BLaER1 treated with 17β-estradiol and CSF1 and Interleukin-3, amounts not matched to agents 10 nM and 100 nM (cell line): ENCODE measurements around the gene MGAT5B.
"Not testable (repeated sequence)": the region's sequence is repeated elsewhere in the genome, so short reads cannot be mapped to it uniquely, and the experiment has no call there.

Experiments used
- H3K27ac ChIP-seq, 11 experiments: shearing (Covaris generic); formaldehyde crosslinking; 2 replicates each; pipeline ENCODE4 v1.8.1; 2022
- H3K27me3 ChIP-seq, 11 experiments: shearing (Covaris generic); formaldehyde crosslinking; 2 replicates each; pipeline ENCODE4 v1.8.1; 2022
- H3K36me3 ChIP-seq, 11 experiments: shearing (Covaris generic); formaldehyde crosslinking; 2 replicates each; pipeline ENCODE4 v1.8.1; 2022
- H3K4me1 ChIP-seq, 10 experiments: shearing (Covaris generic); formaldehyde crosslinking; 2 replicates each; pipeline ENCODE4 v1.8.1; 2022
- H3K4me2 ChIP-seq, 11 experiments: shearing (Covaris generic); formaldehyde crosslinking; 2 replicates each; pipeline ENCODE4 v1.8.1; 2022
- H3K4me3 ChIP-seq, 10 experiments: shearing (Covaris generic); formaldehyde crosslinking; 2 replicates each; pipeline ENCODE4 v1.8.1; 2022
- H3K9ac ChIP-seq, 11 experiments: shearing (Covaris generic); formaldehyde crosslinking; 2 replicates each; pipeline ENCODE4 v1.8.1; 2022
- H3K9me3 ChIP-seq, 11 experiments: shearing (Covaris generic); formaldehyde crosslinking; replicated peaks in 1 of 11; 2 replicates each; pipeline ENCODE4 v1.8.1; 2022
- H4K20me1 ChIP-seq, 11 experiments: shearing (Covaris generic); formaldehyde crosslinking; 2 replicates each; pipeline ENCODE4 v1.8.1; 2022
- Cebpa-rat ChIP-seq, 11 experiments: shearing (Covaris generic); IDR thresholded peaks; 2 replicates each; pipeline ENCODE4 v1.8.1; 2022

Gene MGAT5B

DNA sequence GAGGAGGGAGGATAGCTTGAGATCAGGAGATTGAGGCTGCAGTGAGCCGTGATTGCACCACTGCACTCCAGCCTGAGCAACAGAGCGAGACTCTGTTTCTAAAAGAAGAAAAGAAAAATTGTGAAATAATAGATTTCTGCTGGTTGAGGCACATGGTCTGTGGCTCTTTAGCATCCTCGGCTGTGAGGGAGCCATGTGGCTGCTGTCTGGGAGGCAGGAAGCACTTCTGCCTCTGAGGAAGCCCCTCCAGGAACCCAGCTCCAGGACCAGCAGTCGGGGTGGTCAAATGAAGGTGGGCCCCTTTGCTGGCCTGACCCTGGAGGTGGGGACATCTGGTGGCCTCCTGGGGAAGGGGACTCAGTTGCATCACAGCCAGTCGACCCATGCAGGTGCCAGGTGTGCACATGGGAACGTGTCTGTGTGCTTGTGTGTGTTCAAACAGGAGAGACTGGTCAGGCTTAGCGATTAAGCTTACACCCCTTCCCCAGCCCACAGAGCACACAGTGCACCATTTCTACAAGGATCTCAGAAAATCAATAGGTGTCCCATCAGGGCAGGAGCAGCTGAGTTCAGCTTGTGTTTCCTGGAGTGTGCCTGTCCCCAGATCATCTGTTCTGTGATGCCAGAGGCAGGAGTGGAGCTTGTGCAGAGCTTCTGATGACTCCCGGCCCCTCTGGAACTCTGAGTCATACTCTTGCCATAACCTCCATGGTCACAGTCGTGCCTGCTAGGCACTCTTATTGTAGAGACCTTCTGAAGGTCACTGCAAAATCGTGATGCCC is 24.3 kb upstream of the MGAT5B start:
- no peaks in the 10 kb centered on the region for H3K9me3 ChIP-seq
- peak overlapping the region in 10 of 11 experiments; percentile 14 to 99 (median 96); a peak in 19 of 22 replicates for H3K27ac ChIP-seq
- H3K4me2 ChIP-seq = peak overlapping the region; percentile 63 to 95 (median 89)
- H4K20me1 ChIP-seq = no peaks in the 10 kb centered on the region
- peak overlapping the region in 7 of 10 experiments; percentile 3 to 46 (median 23); a peak in 9 of 20 replicates for H3K4me3 ChIP-seq
- peak in 10 of 11 experiments; percentile 43 to 100 (median 99); a peak in 19 of 22 replicates for TF ChIP-seq Cebpa-rat (IDR thresholded peaks at IDR 0.05)
- peak overlapping the region in 9 of 11 experiments; percentile 35 to 92 (median 84); a peak in 17 of 22 replicates for H3K9ac ChIP-seq
- peaks cover 70 to 100% (median 99%) of the 10 kb centered on the region in 10 experiments for H3K4me1 ChIP-seq
- H3K36me3 ChIP-seq = no peaks in the 10 kb centered on the region
- no peaks in the 10 kb centered on the region for H3K27me3 ChIP-seq

DNA sequence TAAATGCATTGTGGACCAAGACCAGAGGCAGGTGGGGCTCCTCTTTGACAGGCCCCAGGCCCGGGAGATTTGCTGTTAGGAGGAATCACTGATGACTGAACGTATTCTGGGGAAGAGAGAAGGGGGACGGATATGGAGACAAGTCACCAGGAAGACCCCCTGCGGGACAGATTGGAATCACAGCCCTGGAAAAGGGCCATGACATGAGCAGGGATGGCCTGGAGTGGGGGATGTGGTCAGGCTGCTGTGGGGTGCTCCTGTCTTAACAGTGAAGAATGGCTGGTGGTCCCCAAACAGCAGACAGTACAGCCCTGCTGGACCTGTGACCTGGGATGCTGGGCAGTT is 23.7 kb upstream of the MGAT5B start:
- peaks cover 64 to 100% (median 99%) of the 10 kb centered on the region in 10 experiments for H3K4me1 ChIP-seq
- peak overlapping the region in 10 of 11 experiments; percentile 14 to 99 (median 96); a peak in 19 of 22 replicates for H3K27ac ChIP-seq
- H3K9ac ChIP-seq = peak overlapping the region in 9 of 11 experiments; percentile 35 to 92 (median 84); a peak in 17 of 22 replicates
- no peaks in the 10 kb centered on the region for H4K20me1 ChIP-seq
- no peaks in the 10 kb centered on the region for H3K36me3 ChIP-seq
- H3K9me3 ChIP-seq = no peaks in the 10 kb centered on the region
- TF ChIP-seq Cebpa-rat (IDR thresholded peaks at IDR 0.05) = no peak
- peak overlapping the region; percentile 63 to 95 (median 89) for H3K4me2 ChIP-seq
- H3K27me3 ChIP-seq = no peaks in the 10 kb centered on the region
- H3K4me3 ChIP-seq = peak overlapping the region in 5 of 10 experiments; percentile 3 to 45 (median 21); a peak in 7 of 20 replicates

DNA sequence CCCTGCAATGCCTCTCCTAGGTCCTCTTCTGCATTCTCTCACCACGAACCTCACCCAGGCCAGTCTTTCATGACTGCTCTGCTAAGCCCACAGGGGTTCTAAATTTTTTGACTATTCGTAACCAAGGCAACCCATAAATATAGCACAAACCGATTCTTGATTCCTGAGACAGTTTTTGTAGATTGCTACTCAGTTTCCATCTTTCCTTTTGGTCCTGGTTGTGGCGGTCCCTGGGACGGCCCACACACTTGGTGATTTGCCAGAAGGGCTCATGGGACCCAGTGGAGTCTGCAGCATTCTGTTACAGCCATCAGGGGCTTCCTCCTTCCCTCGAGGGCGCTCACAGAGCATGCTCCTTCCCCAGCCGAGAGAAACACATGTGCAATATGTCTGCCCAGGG is 23.4 kb upstream of the MGAT5B start:
- Histone ChIP-seq H3K9ac (peak overlapping the region in 9 of 11 experiments; percentile 35 to 92 (median 84); a peak in 17 of 22 replicates), H3K36me3 (no peaks in the 10 kb centered on the region), H3K4me3 (peak overlapping the region in 6 of 10 experiments; percentile 3 to 45 (median 14); a peak in 4 of 20 replicates), H3K9me3 (no peaks in the 10 kb centered on the region), H3K4me1 (peaks cover 60 to 100% (median 99%) of the 10 kb centered on the region in 10 experiments), H3K27me3 (no peaks in the 10 kb centered on the region), H4K20me1 (no peaks in the 10 kb centered on the region), H3K4me2 (peak overlapping the region; percentile 63 to 95 (median 89)), H3K27ac (peak overlapping the region in 10 of 11 experiments; percentile 14 to 99 (median 96); a peak in 19 of 22 replicates)
- peak in 3 of 11 experiments; percentile 22 to 75 (median 42); a peak in 2 of 22 replicates for TF ChIP-seq Cebpa-rat (IDR thresholded peaks at IDR 0.05)

DNA sequence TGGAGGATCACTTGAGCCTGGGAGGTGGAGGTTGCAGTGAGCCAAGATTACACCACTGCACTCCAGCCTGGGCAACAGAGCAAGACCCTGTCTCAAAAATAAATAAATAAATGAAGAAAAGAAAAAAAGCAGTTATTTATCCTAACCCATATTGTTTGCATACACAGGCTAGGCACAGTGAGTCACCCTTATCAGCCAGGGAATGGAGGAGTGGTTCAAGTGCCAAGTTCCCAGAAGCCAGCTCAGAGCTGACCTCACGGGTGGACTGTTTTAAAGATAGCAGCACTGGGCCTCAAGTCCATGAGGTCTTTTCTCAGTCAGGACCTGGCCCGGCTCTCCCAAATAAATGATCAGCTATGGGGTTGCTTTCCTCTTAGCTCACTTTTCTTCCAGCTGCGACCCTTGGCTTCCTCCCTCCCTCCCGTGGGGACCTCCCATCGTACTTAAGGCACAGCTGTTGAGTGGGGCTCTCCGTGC is 22.6 kb upstream of the MGAT5B start:
- peaks cover 53 to 100% (median 100%) of the 10 kb centered on the region in 10 experiments for H3K4me1 ChIP-seq
- TF ChIP-seq Cebpa-rat (IDR thresholded peaks at IDR 0.05) = no peak

DNA sequence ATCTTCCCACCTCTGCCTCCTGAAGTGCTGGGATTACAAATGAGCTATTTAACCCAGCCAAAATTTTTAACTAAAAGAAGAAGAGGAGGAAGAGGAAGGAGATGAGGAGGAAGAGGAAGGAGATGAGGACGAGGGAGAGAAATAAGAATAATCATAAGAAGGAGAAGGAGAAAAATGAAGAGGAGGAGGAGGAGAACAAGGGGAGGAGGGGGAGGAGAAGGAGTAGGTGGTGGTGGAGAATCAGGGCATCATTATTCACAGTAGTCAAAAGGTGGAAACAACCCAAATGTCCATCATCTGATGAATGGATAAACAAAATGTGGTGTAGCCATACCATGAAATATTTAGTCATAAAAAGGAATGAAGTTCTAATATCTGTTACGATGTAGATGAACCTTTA is 21.2 kb upstream of the MGAT5B start:
- H3K27ac ChIP-seq = peak overlapping the region in 8 of 11 experiments; percentile 91 to 99 (median 98); a peak in 16 of 22 replicates
- no peak for TF ChIP-seq Cebpa-rat (IDR thresholded peaks at IDR 0.05)
- H3K4me2 ChIP-seq = peak overlapping the region in 10 of 11 experiments; percentile 30 to 95 (median 90); a peak in 21 of 22 replicates

More for the DNA sequence above, 22.6 kb upstream of the MGAT5B start:
- Histone ChIP-seq H3K27me3 (no peaks in the 10 kb centered on the region), H3K4me3 (peak overlapping the region in 1 of 10 experiments; percentile 23; a peak in 2 of 20 replicates), H3K4me2 (peak overlapping the region in 10 of 11 experiments; percentile 63 to 95 (median 90); a peak in 19 of 22 replicates), H3K9ac (peak overlapping the region in 8 of 11 experiments; percentile 75 to 92 (median 86); a peak in 15 of 22 replicates), H4K20me1 (no peaks in the 10 kb centered on the region), H3K9me3 (no peaks in the 10 kb centered on the region), H3K36me3 (no peaks in the 10 kb centered on the region), H3K27ac (peak overlapping the region in 9 of 11 experiments; percentile 65 to 99 (median 97); a peak in 18 of 22 replicates)

DNA sequence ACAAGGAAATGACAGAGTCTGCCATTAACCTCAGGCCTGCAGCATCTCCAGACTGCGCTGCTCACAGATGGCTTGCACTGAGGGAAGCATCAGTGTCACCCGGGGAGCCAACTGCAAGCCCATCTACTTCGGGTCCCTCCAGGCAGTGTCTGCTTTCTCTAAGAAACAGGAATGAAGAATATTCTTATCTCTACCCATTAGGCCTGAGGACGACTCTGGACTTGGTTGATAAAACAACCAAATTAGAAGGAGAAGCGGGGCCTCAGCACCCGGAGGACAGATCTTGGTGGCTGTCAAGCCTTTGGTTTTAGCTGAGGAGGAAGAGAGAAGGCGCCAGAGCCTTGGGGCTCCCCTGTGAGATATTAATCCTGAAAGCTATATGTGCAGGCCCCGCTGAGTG is 19.5 kb upstream of the MGAT5B start:
- TF ChIP-seq Cebpa-rat (IDR thresholded peaks at IDR 0.05) = no peak
- H4K20me1 ChIP-seq = no peaks in the 10 kb centered on the region
- H3K4me1 ChIP-seq = peaks cover 29 to 93% (median 80%) of the 10 kb centered on the region in 10 experiments
- peaks cover 0 to 7% (median 0%) of the 10 kb centered on the region in 11 experiments; a peak in 3 of 22 replicates for H3K9me3 ChIP-seq
- peak overlapping the region in 3 of 11 experiments; percentile 5 to 69 (median 13); a peak in 4 of 22 replicates for H3K9ac ChIP-seq
- no peak overlapping the region for H3K4me3 ChIP-seq
- no peaks in the 10 kb centered on the region for H3K36me3 ChIP-seq
- no peaks in the 10 kb centered on the region for H3K27me3 ChIP-seq
- H3K27ac ChIP-seq = peak overlapping the region in 8 of 11 experiments; percentile 7 to 99 (median 96); a peak in 15 of 22 replicates
- peak overlapping the region in 9 of 11 experiments; percentile 50 to 95 (median 89); a peak in 17 of 22 replicates for H3K4me2 ChIP-seq

More for the DNA sequence above, 21.2 kb upstream of the MGAT5B start:
- Histone ChIP-seq H4K20me1 (no peaks in the 10 kb centered on the region), H3K9me3 (no peaks in the 10 kb centered on the region), H3K27me3 (no peaks in the 10 kb centered on the region), H3K4me1 (peaks cover 39 to 96% (median 92%) of the 10 kb centered on the region in 10 experiments), H3K9ac (peak overlapping the region in 6 of 11 experiments; percentile 82 to 92 (median 88); a peak in 12 of 22 replicates), H3K36me3 (no peaks in the 10 kb centered on the region), H3K4me3 (no peak overlapping the region)

DNA sequence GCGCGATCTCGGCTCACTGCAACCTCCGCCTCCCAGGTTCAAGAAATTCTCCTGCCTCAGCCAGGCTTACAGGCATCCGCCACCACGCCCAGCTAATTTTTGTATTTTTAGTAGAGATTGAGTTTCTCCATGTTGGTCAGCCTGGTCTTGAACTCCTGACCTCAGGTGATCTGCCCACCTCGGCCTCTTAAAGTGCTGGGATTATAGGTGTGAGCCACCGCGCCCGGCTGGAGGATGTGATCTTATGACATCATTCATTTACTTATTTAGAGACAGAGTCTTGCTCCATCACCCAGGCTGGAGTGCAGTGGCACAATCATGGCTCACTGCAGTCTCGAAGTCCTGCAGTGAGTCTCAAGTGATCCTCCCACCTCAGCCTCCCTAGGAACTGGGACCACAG is 19.0 kb upstream of the MGAT5B start:
- not testable (repeated sequence) for H3K27me3 ChIP-seq, H3K9me3 ChIP-seq, H4K20me1 ChIP-seq, H3K36me3 ChIP-seq, H3K4me3 ChIP-seq
- peak overlapping the region in 3 of 11 experiments; percentile 5 to 69 (median 13); a peak in 2 of 22 replicates for H3K9ac ChIP-seq
- H3K4me1 ChIP-seq = peaks cover 24 to 93% (median 80%) of the 10 kb centered on the region in 10 experiments
- peak overlapping the region in 9 of 11 experiments; percentile 50 to 95 (median 89); a peak in 18 of 22 replicates for H3K4me2 ChIP-seq
- peak overlapping the region in 8 of 11 experiments; percentile 20 to 99 (median 96); a peak in 15 of 22 replicates for H3K27ac ChIP-seq

DNA sequence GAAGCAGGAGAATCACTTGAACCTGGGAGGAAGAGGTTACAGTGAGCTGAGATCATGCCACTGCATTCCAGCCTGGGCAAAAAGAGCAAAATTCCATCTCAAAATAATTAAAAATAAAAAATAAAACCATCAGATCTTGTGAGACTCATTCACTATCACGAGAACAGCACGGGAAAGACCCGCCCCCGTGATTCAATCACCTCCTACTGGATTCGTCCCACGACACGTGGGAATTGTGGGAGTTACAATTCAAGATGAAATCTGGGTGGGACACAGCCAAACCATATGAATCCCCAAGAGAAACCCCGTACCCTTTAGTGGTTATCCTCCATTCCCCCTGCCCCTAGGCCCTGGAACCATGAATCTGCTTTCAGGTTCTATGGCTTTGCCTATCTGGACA is 15.4 kb upstream of the MGAT5B start:
- Histone ChIP-seq H3K36me3 (peaks cover 0 to 6% (median 0%) of the 10 kb centered on the region in 11 experiments; a peak in 1 of 22 replicates), H3K4me1 (peaks cover 0 to 74% (median 56%) of the 10 kb centered on the region in 10 experiments; a peak in 18 of 20 replicates), H3K27me3 (no peaks in the 10 kb centered on the region), H3K27ac (no peak overlapping the region), H3K4me2 (peak overlapping the region in 4 of 11 experiments; percentile 5 to 27 (median 10); a peak in 2 of 22 replicates), H3K9me3 (peaks cover 0 to 10% (median 0%) of the 10 kb centered on the region in 11 experiments; a peak in 6 of 22 replicates), H3K4me3 (no peak overlapping the region), H3K9ac (no peak overlapping the region), H4K20me1 (no peaks in the 10 kb centered on the region)
- no peak for TF ChIP-seq Cebpa-rat (IDR thresholded peaks at IDR 0.05)
